DOHH2 (cell line): ENCODE results near the gene AHCY.

Experiments used
- EZH2phosphoT487 ChIP-seq: fragments of 200-600 bp; sonication (generic); IDR thresholded peaks from 2 replicates; pipeline ENCODE4 v1.6.1; 2017; ENCODE audit warnings: borderline replicate concordance, mild to moderate bottlenecking, antibody characterized with exemption, low read length, moderate library complexity, mixed read lengths
- TF ChIP-seq, protein P1 (sequence below): fragments of 200-600 bp; sonication (generic); IDR thresholded peaks from one replicate; pipeline ENCODE4 v1.5.1; 2014; ENCODE audit warnings: antibody characterized with exemption, mild to moderate bottlenecking, low read depth, low read length; ENCODE audit not compliant: poor library complexity, severe bottlenecking

DNA sequence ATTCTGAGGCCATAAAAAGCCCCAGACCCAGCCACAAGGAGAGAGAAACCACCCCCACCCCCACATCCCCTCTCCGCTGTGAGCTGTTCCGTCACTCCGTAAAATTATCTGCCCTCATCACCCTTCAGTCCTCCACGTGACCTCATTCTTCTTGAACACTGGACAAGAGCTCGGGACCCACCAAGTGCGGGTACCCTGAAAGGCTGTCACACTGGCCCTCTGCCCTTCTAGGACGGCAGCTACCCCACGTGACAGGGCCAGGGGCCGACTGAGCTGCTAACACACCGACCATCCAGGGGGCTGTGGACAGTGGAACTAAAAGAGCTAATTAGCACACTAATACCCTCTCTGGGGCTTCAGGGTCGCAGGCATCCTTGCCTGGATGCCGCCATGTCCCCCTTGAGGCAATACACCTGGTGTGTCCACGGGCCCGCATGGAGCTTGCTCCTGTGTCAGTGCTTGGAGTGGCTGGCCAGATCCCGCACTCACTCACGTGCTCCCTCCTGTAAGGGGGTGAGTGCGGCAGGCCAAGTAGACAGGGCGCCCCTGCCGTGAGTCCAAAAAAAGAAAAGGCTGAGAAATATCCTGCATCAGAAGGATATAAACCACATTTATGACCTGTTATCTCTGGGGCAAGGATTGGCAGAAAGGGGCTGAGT, 29.2 kb upstream of the AHCY start:
- TF ChIP-seq, protein P1, sequence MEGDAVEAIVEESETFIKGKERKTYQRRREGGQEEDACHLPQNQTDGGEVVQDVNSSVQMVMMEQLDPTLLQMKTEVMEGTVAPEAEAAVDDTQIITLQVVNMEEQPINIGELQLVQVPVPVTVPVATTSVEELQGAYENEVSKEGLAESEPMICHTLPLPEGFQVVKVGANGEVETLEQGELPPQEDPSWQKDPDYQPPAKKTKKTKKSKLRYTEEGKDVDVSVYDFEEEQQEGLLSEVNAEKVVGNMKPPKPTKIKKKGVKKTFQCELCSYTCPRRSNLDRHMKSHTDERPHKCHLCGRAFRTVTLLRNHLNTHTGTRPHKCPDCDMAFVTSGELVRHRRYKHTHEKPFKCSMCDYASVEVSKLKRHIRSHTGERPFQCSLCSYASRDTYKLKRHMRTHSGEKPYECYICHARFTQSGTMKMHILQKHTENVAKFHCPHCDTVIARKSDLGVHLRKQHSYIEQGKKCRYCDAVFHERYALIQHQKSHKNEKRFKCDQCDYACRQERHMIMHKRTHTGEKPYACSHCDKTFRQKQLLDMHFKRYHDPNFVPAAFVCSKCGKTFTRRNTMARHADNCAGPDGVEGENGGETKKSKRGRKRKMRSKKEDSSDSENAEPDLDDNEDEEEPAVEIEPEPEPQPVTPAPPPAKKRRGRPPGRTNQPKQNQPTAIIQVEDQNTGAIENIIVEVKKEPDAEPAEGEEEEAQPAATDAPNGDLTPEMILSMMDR = no peak
- TF ChIP-seq EZH2phosphoT487 = no peak
